Measurements from ENCODE around the gene LBX1. TPM values are rescaled to one million over a fixed set of nuclear protein-coding genes. Genes with fewer than 3 reads are reported as not detected.

LBX1 gene
- total RNA-seq, 2 donors from 2014 or later = not detected

DNA sequence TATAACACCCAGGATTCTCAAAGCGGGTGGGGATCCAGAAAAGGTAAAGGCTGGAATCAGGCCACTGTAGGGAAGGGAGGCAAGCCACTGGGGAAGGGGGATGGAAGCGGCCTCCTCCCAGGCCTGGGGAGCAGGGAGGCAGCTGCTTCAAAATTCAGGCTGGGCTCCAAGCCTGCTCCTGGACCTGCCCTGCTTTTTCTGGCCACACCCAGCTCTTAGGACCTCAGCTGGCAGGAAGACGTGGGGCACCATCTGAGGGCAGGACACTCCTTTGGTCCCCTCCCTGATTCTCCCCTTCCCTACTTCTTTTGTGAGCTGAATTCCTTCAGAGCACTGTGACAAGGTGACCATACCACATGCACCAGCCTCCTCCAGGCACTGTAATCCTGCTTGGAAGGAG, 4.6 kb upstream of the LBX1 start:
- TF ChIP-seq, protein P1, sequence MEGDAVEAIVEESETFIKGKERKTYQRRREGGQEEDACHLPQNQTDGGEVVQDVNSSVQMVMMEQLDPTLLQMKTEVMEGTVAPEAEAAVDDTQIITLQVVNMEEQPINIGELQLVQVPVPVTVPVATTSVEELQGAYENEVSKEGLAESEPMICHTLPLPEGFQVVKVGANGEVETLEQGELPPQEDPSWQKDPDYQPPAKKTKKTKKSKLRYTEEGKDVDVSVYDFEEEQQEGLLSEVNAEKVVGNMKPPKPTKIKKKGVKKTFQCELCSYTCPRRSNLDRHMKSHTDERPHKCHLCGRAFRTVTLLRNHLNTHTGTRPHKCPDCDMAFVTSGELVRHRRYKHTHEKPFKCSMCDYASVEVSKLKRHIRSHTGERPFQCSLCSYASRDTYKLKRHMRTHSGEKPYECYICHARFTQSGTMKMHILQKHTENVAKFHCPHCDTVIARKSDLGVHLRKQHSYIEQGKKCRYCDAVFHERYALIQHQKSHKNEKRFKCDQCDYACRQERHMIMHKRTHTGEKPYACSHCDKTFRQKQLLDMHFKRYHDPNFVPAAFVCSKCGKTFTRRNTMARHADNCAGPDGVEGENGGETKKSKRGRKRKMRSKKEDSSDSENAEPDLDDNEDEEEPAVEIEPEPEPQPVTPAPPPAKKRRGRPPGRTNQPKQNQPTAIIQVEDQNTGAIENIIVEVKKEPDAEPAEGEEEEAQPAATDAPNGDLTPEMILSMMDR (conservative IDR thresholded peaks at IDR 0.05) = no peak
- H3K27ac Mint-ChIP-seq = no peak overlapping the region

GRCh38 chr10:101233443-101233842, 4.2 kb upstream of the LBX1 start:
- no peaks in the 10 kb centered on the region for H3K9me3 Mint-ChIP-seq
- Histone ChIP-seq H3K4me1 (ENCODE audit: control insufficient read depth, insufficient read depth, low read length) (peaks cover 4% of the 10 kb centered on the region), H3K4me3 (ENCODE audit: low read length) (no peak overlapping the region), H3K9ac (ENCODE audit: extremely low read depth, low read length, poor library complexity, severe bottlenecking) (no peak overlapping the region), H3K9me3 (ENCODE audit: control insufficient read depth, low read length) (no peaks in the 10 kb centered on the region), H3K36me3 (ENCODE audit: control insufficient read depth, insufficient read depth, low read length) (no peaks in the 10 kb centered on the region), H3K27ac (ENCODE audit: low read depth, low read length) (no peak overlapping the region), H3K27me3 (ENCODE audit: control insufficient read depth, insufficient read depth, low read length, poor library complexity, severe bottlenecking) (peaks cover 100% of the 10 kb centered on the region)
- H3K4me1 Mint-ChIP-seq = peaks cover 19% of the 10 kb centered on the region
- no peaks in the 10 kb centered on the region for H3K36me3 Mint-ChIP-seq (ENCODE audit: low read depth)
- H3K27ac Mint-ChIP-seq = no peak overlapping the region
- DNase-seq = no peak
- H3K4me3 Mint-ChIP-seq = no peak overlapping the region
- TF ChIP-seq, protein P1 (conservative IDR thresholded peaks at IDR 0.05) = no peak
- peaks cover 98% of the 10 kb centered on the region for H3K27me3 Mint-ChIP-seq (ENCODE audit: insufficient read depth)
- WGBS, 2 experiments (ENCODE audit: insufficient coverage in 1 of 2, insufficient read length in 1 of 2) = 53% methylated on average over 1 of the region's 1 CpG; no CpG with 5 or more reads in 1 of the 2 experiments

More for the DNA sequence above, 4.6 kb upstream of the LBX1 start:
- Mint-ChIP-seq H3K9me3 (no peaks in the 10 kb centered on the region), H3K36me3 (ENCODE audit: low read depth) (no peaks in the 10 kb centered on the region), H3K27me3 (ENCODE audit: insufficient read depth) (peaks cover 99% of the 10 kb centered on the region), H3K4me1 (peaks cover 19% of the 10 kb centered on the region), H3K4me3 (no peak overlapping the region)
- no peaks in the 10 kb centered on the region for H3K36me3 ChIP-seq (ENCODE audit: control insufficient read depth, insufficient read depth, low read length)
- DNase-seq = no peak
- no peak overlapping the region for H3K9ac ChIP-seq (ENCODE audit: extremely low read depth, low read length, poor library complexity, severe bottlenecking)
- 20 to 23% methylated on average over 3 of the region's 3 CpGs for WGBS, 2 experiments (ENCODE audit: insufficient coverage in 1 of 2, insufficient read length in 1 of 2)
- H3K4me1 ChIP-seq (ENCODE audit: control insufficient read depth, insufficient read depth, low read length) = peaks cover 4% of the 10 kb centered on the region
- H3K27me3 ChIP-seq (ENCODE audit: control insufficient read depth, insufficient read depth, low read length, poor library complexity, severe bottlenecking) = peaks cover 100% of the 10 kb centered on the region
- H3K9me3 ChIP-seq (ENCODE audit: control insufficient read depth, low read length) = no peaks in the 10 kb centered on the region
- no peak overlapping the region for H3K27ac ChIP-seq (ENCODE audit: low read depth, low read length)
- H3K4me3 ChIP-seq (ENCODE audit: low read length) = no peak overlapping the region

- peaks cover 98% of the 10 kb centered on the region for H3K27me3 Mint-ChIP-seq (ENCODE audit: insufficient read depth)
- WGBS, 2 experiments (ENCODE audit: insufficient coverage in 1 of 2, insufficient read length in 1 of 2) = 14 to 44% methylated on average over 1 to 12 of the region's 12 CpGs
- Histone ChIP-seq H3K9ac (ENCODE audit: extremely low read depth, low read length, poor library complexity, severe bottlenecking) (no peak overlapping the region), H3K4me1 (ENCODE audit: control insufficient read depth, insufficient read depth, low read length) (peaks cover 4% of the 10 kb centered on the region), H3K27ac (ENCODE audit: low read depth, low read length) (no peak overlapping the region), H3K27me3 (ENCODE audit: control insufficient read depth, insufficient read depth, low read length, poor library complexity, severe bottlenecking) (peaks cover 100% of the 10 kb centered on the region), H3K9me3 (ENCODE audit: control insufficient read depth, low read length) (no peaks in the 10 kb centered on the region), H3K4me3 (ENCODE audit: low read length) (no peak overlapping the region), H3K36me3 (ENCODE audit: control insufficient read depth, insufficient read depth, low read length) (no peaks in the 10 kb centered on the region)
- H3K4me1 Mint-ChIP-seq = peaks cover 13% of the 10 kb centered on the region
- no peaks in the 10 kb centered on the region for H3K36me3 Mint-ChIP-seq (ENCODE audit: low read depth)
- H3K9me3 Mint-ChIP-seq = no peaks in the 10 kb centered on the region
- TF ChIP-seq, protein P1 (conservative IDR thresholded peaks at IDR 0.05) = no peak
- no peak overlapping the region for H3K4me3 Mint-ChIP-seq
- H3K27ac Mint-ChIP-seq = no peak overlapping the region
- no peak for DNase-seq
These were observed 2.8 kb upstream of the LBX1 start for GRCh38 chr10:101231912-101232689.

All from endodermal cell (in vitro differentiated cells).